ENCODE data around the gene ARHGAP21.
"Not testable (repeated sequence)": the region's sequence is repeated elsewhere in the genome, so short reads cannot be mapped to it uniquely, and the experiment has no call there.

Gene ARHGAP21

GRCh38 chr10:24723788-24724380, at the start of gene ARHGAP21:
Gene ARHGAP21, minus strand, starts transcription at chr10:24723887. Its CDS starts 1,988 bp downstream, at chr10:24721899.
- peak; percentile 83 for DNase-seq (ENCODE audit: low read depth)

- peak; percentile 17 for DNase-seq (ENCODE audit: low read depth)
These were observed 48.4 kb upstream of the ARHGAP21 start for GRCh38 chr10:24771943-24772694.

GRCh38 chr10:24764991-24765390, 41.3 kb upstream of the ARHGAP21 start:
- not testable (repeated sequence) for DNase-seq (ENCODE audit: low read depth)

GRCh38 chr10:24762966-24763623, 39.4 kb upstream of the ARHGAP21 start:
- DNase-seq (ENCODE audit: low read depth) = peak; percentile 71

GRCh38 chr10:24762161-24762924, 38.7 kb upstream of the ARHGAP21 start:
- peak; percentile 64 for DNase-seq (ENCODE audit: low read depth)

GRCh38 chr10:24759672-24760071, 36.0 kb upstream of the ARHGAP21 start:
- DNase-seq (ENCODE audit: low read depth) = no peak

GRCh38 chr10:24758254-24758653, 34.6 kb upstream of the ARHGAP21 start:
- not testable (repeated sequence) for DNase-seq (ENCODE audit: low read depth)

- DNase-seq (ENCODE audit: low read depth) = no peak
These were observed 32.6 kb upstream of the ARHGAP21 start for GRCh38 chr10:24756283-24756682.

- peak; percentile 44 for DNase-seq (ENCODE audit: low read depth)
These were observed 28.0 kb upstream of the ARHGAP21 start for GRCh38 chr10:24751716-24752115.

- DNase-seq (ENCODE audit: low read depth) = no peak
These were observed 27.0 kb upstream of the ARHGAP21 start for GRCh38 chr10:24750695-24751094.

GRCh38 chr10:24748214-24748613, 24.5 kb upstream of the ARHGAP21 start:
- no peak for DNase-seq (ENCODE audit: low read depth)

GRCh38 chr10:24744946-24745345, 21.3 kb upstream of the ARHGAP21 start:
- DNase-seq (ENCODE audit: low read depth) = peak; percentile 21

GRCh38 chr10:24740714-24741113, 17.0 kb upstream of the ARHGAP21 start:
- no peak for DNase-seq (ENCODE audit: low read depth)

GRCh38 chr10:24737001-24737400, 13.3 kb upstream of the ARHGAP21 start:
- DNase-seq (ENCODE audit: low read depth) = peak; percentile 30

GRCh38 chr10:24731942-24732341, 8.3 kb upstream of the ARHGAP21 start:
- DNase-seq (ENCODE audit: low read depth) = no peak

- DNase-seq (ENCODE audit: low read depth) = no peak
These were observed 7.1 kb upstream of the ARHGAP21 start for GRCh38 chr10:24730811-24731210.

GRCh38 chr10:24727786-24728185, 4.1 kb upstream of the ARHGAP21 start:
- no peak for DNase-seq (ENCODE audit: low read depth)

GRCh38 chr10:24726626-24727025, 2.9 kb upstream of the ARHGAP21 start:
- DNase-seq (ENCODE audit: low read depth) = no peak

- not testable (repeated sequence) for DNase-seq (ENCODE audit: low read depth)
These were observed 2.3 kb upstream of the ARHGAP21 start for GRCh38 chr10:24726029-24726428.

- peak; percentile 97 for DNase-seq (ENCODE audit: low read depth)
These were observed 918 bp upstream of the ARHGAP21 start for GRCh38 chr10:24724381-24725228.

GRCh38 chr10:24723386-24723787, 300 bp downstream of the ARHGAP21 start:
- peak; percentile 56 for DNase-seq (ENCODE audit: low read depth)
